Activated T-cell treated with anti-CD3 and anti-CD28 coated beads, Interleukin-2, amount 50 U/mL, for 1 hour (primary cell): ENCODE measurements around the gene ARHGAP36.

Source experiments
- DNase-seq: peaks from one replicate; pipeline ENCODE4 v3.0.0-alpha.2; 2020

Gene ARHGAP36

GRCh38 chrX:131072871-131073571, 14.9 kb downstream of the ARHGAP36 start:
- no peak for DNase-seq

GRCh38 chrX:131073607-131074006, 15.5 kb downstream of the ARHGAP36 start:
- no peak for DNase-seq

- DNase-seq, result no peak
These were observed 23.9 kb downstream of the ARHGAP36 start for GRCh38 chrX:131081772-131082740.

DNA sequence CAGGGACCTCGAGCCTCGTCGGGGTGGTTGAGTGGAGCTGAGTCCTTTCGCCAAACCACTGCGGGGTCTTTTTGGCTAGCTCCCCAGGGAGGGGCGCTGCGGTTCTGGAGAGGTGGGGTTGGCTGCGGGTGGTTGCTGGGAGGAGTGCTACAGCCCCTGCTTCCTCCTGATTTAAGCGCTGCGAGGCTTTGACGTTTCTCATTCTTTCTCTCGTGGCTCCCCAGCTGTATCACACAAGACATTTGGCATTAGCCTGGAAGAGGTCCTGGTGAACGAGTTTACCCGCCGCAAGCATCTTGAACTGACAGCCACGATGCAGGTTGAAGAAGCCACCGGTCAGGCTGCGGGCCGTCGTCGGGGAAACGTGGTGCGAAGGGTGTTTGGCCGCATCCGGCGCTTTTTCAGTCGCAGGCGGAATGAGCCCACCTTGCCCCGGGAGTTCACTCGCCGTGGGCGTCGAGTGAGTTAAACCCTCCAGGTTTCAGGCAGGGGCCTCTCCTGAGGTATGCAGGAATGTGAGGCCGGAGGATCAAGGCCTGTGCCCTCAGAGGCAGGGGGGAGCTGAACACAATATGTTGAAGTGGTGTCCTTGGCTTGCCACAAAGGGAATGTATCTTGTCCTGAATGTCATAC, 25.5 kb downstream of the ARHGAP36 start:
- DNase-seq, result no peak

DNA sequence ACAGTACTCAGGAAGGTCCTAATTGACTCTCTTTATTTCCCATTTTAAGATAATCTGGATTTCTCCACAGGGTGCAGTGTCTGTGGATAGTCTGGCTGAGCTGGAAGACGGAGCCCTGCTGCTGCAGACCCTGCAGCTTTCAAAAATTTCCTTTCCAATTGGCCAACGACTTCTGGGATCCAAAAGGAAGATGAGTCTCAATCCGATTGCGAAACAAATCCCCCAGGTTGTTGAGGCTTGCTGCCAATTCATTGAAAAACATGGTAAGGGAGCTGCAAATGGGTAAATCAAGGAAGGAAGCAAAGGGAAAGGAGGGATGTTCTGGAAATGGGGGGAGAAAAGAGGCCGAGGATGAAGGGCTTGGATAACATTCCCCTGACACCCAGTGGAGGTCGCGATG, 26.0 kb downstream of the ARHGAP36 start:
- DNase-seq, result no peak

DNA sequence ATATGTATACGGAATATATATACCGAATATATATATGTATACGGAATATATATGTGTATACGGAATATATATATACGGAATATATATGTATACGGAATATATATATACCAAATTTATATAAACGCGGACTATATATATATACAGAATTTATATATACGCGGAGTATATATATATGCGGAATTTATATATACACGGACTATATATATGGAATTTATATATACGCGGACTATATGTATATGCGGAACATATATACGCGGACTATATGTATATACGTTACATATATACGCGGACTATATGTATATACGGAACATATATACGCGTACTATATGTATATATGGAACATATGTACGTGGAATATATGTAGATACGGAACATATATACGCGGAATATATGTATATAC, 78.6 kb downstream of the ARHGAP36 start:
- no peak for DNase-seq

GRCh38 chrX:131139072-131139471, 80.9 kb downstream of the ARHGAP36 start:
- no peak for DNase-seq
